ES-I3 (cell line): ENCODE results near the gene PCBP4.

Source experiments
- H3K36me3 ChIP-seq: 2 replicates; pipeline ENCODE4 v1.6.1; 2013; ENCODE audit warnings: mild to moderate bottlenecking, low read length, control low read depth, moderate library complexity; ENCODE audit not compliant: insufficient read depth
- H3K4me1 ChIP-seq: 2 replicates; pipeline ENCODE4 v1.6.1; 2013; ENCODE audit warnings: mild to moderate bottlenecking, control low read depth, low read length; ENCODE audit not compliant: insufficient read depth
- H3K9ac ChIP-seq: 2 replicates; pipeline ENCODE4 v1.6.1; 2013; ENCODE audit warnings: low read depth, mild to moderate bottlenecking, low read length, moderate library complexity
- H3K9me3 ChIP-seq: 2 replicates; pipeline ENCODE4 v1.6.1; 2013; ENCODE audit warnings: mild to moderate bottlenecking, low read length, moderate library complexity; ENCODE audit not compliant: control insufficient read depth, insufficient read depth

PCBP4 gene

GRCh38 chr3:51971350-51971749 lies 4.1 kb upstream of the PCBP4 start:
- Histone ChIP-seq H3K9me3 (no peaks in the 10 kb centered on the region), H3K4me1 (peaks cover 17% of the 10 kb centered on the region), H3K36me3 (no peaks in the 10 kb centered on the region), H3K9ac (no peak overlapping the region)

DNA sequence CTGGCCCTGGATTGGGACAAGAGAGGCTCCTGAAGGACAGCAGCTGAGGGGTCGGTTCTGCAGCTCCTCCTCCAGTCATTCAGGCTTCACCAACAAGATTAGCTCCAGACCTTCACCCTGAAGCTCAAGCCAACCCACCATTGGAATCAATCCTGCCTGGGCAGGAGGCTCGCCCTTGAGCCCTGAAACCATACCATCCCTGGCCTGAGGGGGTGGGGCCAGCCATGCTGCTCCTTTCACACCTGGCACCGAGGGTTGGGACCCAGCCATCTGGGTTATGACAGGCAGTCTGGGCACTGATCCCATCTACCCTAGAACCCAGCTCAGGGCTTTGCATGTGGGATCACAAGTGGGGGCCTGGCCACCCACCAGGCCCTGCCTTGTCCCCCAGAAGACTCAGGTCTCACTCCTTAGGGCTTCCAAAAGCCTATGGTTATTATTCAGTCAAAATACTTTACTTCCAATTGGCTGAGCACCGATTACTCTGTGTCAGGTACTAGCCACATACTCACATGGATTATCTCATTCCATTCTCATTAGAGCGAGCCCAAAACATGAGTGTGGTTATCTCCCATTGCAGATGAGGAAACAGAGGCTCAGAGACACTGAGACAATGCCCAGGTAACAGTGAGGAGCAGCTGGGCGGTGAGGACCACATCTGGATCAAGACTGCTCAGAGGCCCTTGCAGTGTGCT lies 3.5 kb upstream of the PCBP4 start:
- no peak overlapping the region for H3K9ac ChIP-seq
- H3K4me1 ChIP-seq, result peaks cover 23% of the 10 kb centered on the region
- no peaks in the 10 kb centered on the region for H3K36me3 ChIP-seq
- no peaks in the 10 kb centered on the region for H3K9me3 ChIP-seq

GRCh38 chr3:51969841-51970240 lies 2.6 kb upstream of the PCBP4 start:
- Histone ChIP-seq H3K36me3 (no peaks in the 10 kb centered on the region), H3K9ac (no peak overlapping the region; the same call in 1 of the 2 replicates), H3K9me3 (no peaks in the 10 kb centered on the region), H3K4me1 (peaks cover 18% of the 10 kb centered on the region)

GRCh38 chr3:51968883-51969678 lies 1.8 kb upstream of the PCBP4 start:
- Histone ChIP-seq H3K9me3 (no peaks in the 10 kb centered on the region), H3K36me3 (no peaks in the 10 kb centered on the region), H3K4me1 (peaks cover 25% of the 10 kb centered on the region), H3K9ac (peak overlapping the region; percentile 17; the same call in 1 of the 2 replicates)

- Histone ChIP-seq H3K4me1 (peaks cover 26% of the 10 kb centered on the region), H3K9me3 (no peaks in the 10 kb centered on the region), H3K9ac (peak overlapping the region; percentile 60), H3K36me3 (no peaks in the 10 kb centered on the region)
These were observed 1.0 kb upstream of the PCBP4 start for GRCh38 chr3:51968170-51968775.

- Histone ChIP-seq H3K4me1 (peaks cover 26% of the 10 kb centered on the region), H3K9ac (peak overlapping the region; percentile 66), H3K9me3 (no peaks in the 10 kb centered on the region), H3K36me3 (no peaks in the 10 kb centered on the region)
These were observed 301 bp downstream of the PCBP4 start for GRCh38 chr3:51966922-51967383.

DNA sequence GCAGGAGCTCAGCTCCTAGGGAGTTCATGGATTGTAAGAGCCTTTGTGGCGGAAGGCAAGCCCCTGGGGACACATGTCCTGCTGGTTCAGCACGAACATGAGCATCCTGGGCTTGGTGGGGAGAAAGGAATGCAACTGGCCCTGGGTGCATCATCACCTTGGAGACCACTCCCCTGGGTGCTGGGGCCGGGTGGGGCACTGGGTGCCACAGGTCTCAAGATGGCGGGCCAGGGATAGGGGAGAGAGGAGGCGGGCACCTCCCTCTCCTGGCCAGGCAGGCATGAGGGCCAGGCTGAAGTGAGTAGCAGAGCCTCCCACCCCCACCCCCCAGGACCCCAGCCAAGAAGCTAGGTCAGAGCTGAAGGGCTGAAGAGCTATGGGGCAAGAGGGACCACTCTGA lies 768 bp downstream of the PCBP4 start:
- peak overlapping the region; percentile 66; the same call in 1 of the 2 replicates for H3K9ac ChIP-seq
- no peaks in the 10 kb centered on the region for H3K9me3 ChIP-seq
- H3K36me3 ChIP-seq, result no peaks in the 10 kb centered on the region
- peaks cover 26% of the 10 kb centered on the region for H3K4me1 ChIP-seq

DNA sequence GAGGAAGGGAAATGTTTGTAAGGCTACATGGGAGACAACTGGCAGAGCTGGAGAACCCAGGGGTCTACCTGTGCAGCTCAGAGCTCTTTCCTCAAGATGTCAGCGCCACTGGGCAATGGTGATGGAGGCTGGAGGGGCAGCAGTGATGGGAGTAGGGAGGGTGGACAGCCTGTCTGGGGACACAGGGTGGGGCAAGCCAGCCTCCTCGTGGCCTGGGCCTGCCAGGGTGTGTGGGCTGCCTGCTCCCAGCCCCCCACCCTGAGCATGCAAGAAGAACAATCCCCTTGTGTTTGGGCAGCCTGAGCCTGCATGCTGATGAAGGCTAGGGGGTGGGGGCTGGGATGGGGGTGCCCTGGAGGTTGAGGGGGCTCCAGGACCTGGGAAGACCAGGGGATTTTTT lies 1.2 kb downstream of the PCBP4 start:
- Histone ChIP-seq H3K36me3 (no peaks in the 10 kb centered on the region), H3K9me3 (no peaks in the 10 kb centered on the region), H3K9ac (no peak overlapping the region), H3K4me1 (peaks cover 26% of the 10 kb centered on the region)

DNA sequence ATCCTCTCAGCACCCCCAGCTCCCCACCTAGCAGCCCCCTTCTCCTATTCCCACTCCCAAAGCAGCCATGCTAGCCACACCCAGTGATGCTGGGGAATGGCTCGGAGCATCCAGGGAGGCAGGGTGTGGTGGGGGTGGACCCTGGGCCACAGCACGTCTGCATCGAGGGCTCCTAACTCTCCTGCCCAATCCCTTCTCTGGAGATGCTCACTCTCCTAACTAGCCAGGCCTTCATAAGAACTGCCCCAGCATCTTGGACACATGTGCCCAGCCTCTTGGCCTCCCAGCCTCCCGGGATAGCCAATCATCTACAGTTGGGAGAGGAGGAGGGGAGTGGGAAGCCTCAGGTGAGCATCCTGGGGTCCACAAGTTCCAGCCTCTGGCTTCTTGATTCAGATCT lies 2.7 kb downstream of the PCBP4 start:
- Histone ChIP-seq H3K36me3 (no peaks in the 10 kb centered on the region), H3K4me1 (peaks cover 26% of the 10 kb centered on the region), H3K9me3 (no peaks in the 10 kb centered on the region), H3K9ac (no peak overlapping the region)

- no peaks in the 10 kb centered on the region for H3K36me3 ChIP-seq
- no peaks in the 10 kb centered on the region for H3K9me3 ChIP-seq
- peaks cover 22% of the 10 kb centered on the region for H3K4me1 ChIP-seq
- H3K9ac ChIP-seq, result no peak overlapping the region
These were observed 3.3 kb downstream of the PCBP4 start for GRCh38 chr3:51963951-51964451.

GRCh38 chr3:51962854-51963530 lies 4.3 kb downstream of the PCBP4 start:
- H3K36me3 ChIP-seq, result no peaks in the 10 kb centered on the region

GRCh38 chr3:51961602-51962569 lies 5.4 kb downstream of the PCBP4 start:
- Histone ChIP-seq H3K4me1 (peaks cover 16% of the 10 kb centered on the region; the same call in 1 of the 2 replicates), H3K9me3 (no peaks in the 10 kb centered on the region), H3K36me3 (no peaks in the 10 kb centered on the region), H3K9ac (no peak overlapping the region)

More at GRCh38 chr3:51962854-51963530, 4.3 kb downstream of the PCBP4 start:
- peaks cover 16% of the 10 kb centered on the region; the same call in 1 of the 2 replicates for H3K4me1 ChIP-seq
- no peak overlapping the region for H3K9ac ChIP-seq
- H3K9me3 ChIP-seq, result no peaks in the 10 kb centered on the region

GRCh38 chr3:51961011-51961410 lies 6.2 kb downstream of the PCBP4 start:
- H3K9me3 ChIP-seq, result no peaks in the 10 kb centered on the region
- H3K36me3 ChIP-seq, result no peaks in the 10 kb centered on the region
- H3K4me1 ChIP-seq, result peaks cover 11% of the 10 kb centered on the region; the same call in 1 of the 2 replicates
- no peak overlapping the region for H3K9ac ChIP-seq
